HepG2 (cell line): Measurements from ENCODE around the gene AFF1. TPM values are rescaled to one million over a fixed set of nuclear protein-coding genes. Genes with fewer than 3 reads are reported as not detected.

ENCODE experiments used
- IRF2 ChIP-seq: IDR thresholded peaks from 2 replicates; pipeline ENCODE4 v1.6.1; 2018; ENCODE audit warnings: missing genetic modification reagents, missing compliant biosample characterization
- REPIN1 ChIP-seq: sonication (generic); formaldehyde crosslinking; IDR thresholded peaks from 2 replicates; pipeline ENCODE4 v1.8.0; 2022; ENCODE audit warnings: missing genetic modification reagents, low read depth, mild to moderate bottlenecking, borderline replicate concordance
- ZNF670 ChIP-seq: sonication (generic); formaldehyde crosslinking; IDR thresholded peaks from 2 replicates; pipeline ENCODE4 v1.8.0; 2022; ENCODE audit warnings: mild to moderate bottlenecking, missing genetic modification reagents, borderline replicate concordance
- polyA plus RNA-seq, 8 experiments: library from polyadenylated mRNA; depleted of rRNA in 3 of 8; stranded (reverse) in 7 of 8; unstranded in 1 of 8; fragments of >200 nt; fragmentation: Illumina TruSeq in 4 of 8; extraction: Trizol in 4 of 8; gene quantifications; 2 replicates each; pipeline versions ENCODE4 v1.2.1 to v1.2.3, GENCODE V29; 2011 to 2016; ENCODE audit warnings: low read depth in 4 of 8, missing spikeins in 1 of 8, mixed read lengths in 1 of 8; ENCODE audit not compliant: insufficient read depth in 1 of 8
- total RNA-seq, 5 experiments: library from RNA; depleted of rRNA; stranded (reverse); fragments of >200 nt; fragmentation: Illumina TruSeq; extraction: Trizol; gene quantifications; 2 replicates each; pipeline ENCODE4 v1.2.3, GENCODE V29; 2016; ENCODE audit warnings: low read depth in 1 of 5
- TF ChIP-seq, protein P1 (sequence below): sonication (generic); formaldehyde crosslinking; IDR thresholded peaks from 2 replicates; pipeline ENCODE4 v1.5.0; 2020; ENCODE audit warnings: missing genetic modification reagents, mild to moderate bottlenecking, borderline replicate concordance
- TF ChIP-seq, protein P2 (sequence below): sonication (generic); formaldehyde crosslinking; IDR thresholded peaks from 2 replicates; pipeline ENCODE4 v1.9.0; 2021; ENCODE audit warnings: missing genetic modification reagents, mild to moderate bottlenecking, borderline replicate concordance
- TF ChIP-seq, protein P3 (sequence below): sonication (generic); formaldehyde crosslinking; IDR thresholded peaks from 2 replicates; pipeline ENCODE4 v1.8.0; 2022; ENCODE audit warnings: mild to moderate bottlenecking, missing genetic modification reagents
- TF ChIP-seq, protein P4 (sequence below): IDR thresholded peaks from 2 replicates; pipeline ENCODE4 v1.6.1; 2016; ENCODE audit warnings: missing compliant biosample characterization, missing genetic modification reagents, borderline replicate concordance
- TF ChIP-seq, protein P5 (sequence below): sonication (generic); formaldehyde crosslinking; IDR thresholded peaks from 2 replicates; pipeline ENCODE4 v1.5.0; 2020; ENCODE audit warnings: missing genetic modification reagents
- TF ChIP-seq, protein P6 (sequence below): sonication (generic); formaldehyde crosslinking; IDR thresholded peaks from 2 replicates; pipeline ENCODE4 v1.5.0; 2020; ENCODE audit warnings: missing genetic modification reagents, mild to moderate bottlenecking, borderline replicate concordance
- TF ChIP-seq, protein P7 (sequence below): sonication (generic); formaldehyde crosslinking; IDR thresholded peaks from 2 replicates; pipeline ENCODE4 v1.4.0; 2020; ENCODE audit warnings: mild to moderate bottlenecking, missing genetic modification reagents, borderline replicate concordance

The AFF1 gene
- total and polyA plus RNA-seq, 2 of the 13 experiments (the other 11 are each of a cell fraction or from before 2014, with no cell fraction given), result 15.5 to 15.9 TPM

DNA sequence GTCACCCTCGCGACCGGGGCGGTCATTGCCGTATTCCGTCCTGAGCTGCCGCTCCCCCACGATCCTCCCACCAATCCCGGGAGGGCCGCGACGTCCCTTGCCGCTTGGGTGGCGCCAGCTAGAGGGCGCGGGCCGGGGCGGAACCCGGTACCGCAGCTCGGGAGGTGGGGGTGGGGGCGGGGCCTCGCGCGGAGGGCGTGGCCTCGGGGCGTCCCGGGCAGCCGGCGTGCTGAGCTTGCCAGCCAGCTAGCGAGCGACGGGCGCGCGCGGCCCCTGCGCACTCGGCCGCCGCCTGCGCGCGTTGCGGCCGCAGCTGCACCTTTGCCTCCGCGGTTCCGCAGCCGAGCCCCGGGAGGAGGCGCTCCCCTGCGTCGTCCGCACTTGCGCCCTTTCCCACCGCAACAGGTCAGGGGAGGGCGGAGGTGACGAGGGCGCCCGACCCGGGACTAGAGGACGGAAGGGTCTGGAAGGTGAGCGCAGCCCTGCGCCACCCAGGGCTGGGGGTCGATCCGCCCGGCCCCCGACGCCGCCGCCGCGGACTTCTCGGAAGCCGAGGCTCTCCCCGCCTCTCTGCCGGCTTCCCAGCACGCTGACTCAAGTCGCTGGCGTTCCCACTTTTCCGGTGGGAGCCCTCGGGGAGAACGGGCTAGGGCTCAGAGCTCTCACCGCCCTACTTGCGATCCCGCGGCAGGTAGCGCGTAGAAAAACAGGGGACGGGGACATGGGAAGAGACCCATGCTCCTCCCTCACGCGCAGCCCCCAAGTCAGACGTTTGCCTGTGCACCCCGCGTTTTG is at the start of gene AFF1 (continued):
- TF ChIP-seq, protein P1, sequence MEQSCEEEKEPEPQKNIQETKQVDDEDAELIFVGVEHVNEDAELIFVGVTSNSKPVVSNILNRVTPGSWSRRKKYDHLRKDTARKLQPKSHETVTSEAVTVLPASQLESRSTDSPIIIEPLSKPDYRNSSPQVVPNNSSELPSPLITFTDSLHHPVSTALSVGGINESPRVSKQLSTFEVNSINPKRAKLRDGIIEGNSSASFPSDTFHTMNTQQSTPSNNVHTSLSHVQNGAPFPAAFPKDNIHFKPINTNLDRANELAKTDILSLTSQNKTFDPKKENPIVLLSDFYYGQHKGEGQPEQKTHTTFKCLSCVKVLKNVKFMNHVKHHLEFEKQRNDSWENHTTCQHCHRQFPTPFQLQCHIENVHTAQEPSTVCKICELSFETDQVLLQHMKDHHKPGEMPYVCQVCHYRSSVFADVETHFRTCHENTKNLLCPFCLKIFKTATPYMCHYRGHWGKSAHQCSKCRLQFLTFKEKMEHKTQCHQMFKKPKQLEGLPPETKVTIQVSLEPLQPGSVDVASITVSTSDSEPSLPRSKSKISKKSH, result peak; percentile 55; the same call in 1 of the 2 replicates
- TF ChIP-seq, protein P2, sequence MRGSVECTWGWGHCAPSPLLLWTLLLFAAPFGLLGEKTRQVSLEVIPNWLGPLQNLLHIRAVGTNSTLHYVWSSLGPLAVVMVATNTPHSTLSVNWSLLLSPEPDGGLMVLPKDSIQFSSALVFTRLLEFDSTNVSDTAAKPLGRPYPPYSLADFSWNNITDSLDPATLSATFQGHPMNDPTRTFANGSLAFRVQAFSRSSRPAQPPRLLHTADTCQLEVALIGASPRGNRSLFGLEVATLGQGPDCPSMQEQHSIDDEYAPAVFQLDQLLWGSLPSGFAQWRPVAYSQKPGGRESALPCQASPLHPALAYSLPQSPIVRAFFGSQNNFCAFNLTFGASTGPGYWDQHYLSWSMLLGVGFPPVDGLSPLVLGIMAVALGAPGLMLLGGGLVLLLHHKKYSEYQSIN (CRISPR knock-in tag), result no peak
- TF ChIP-seq REPIN1 (CRISPR knock-in tag), result peak; percentile 51
- TF ChIP-seq, protein P3, sequence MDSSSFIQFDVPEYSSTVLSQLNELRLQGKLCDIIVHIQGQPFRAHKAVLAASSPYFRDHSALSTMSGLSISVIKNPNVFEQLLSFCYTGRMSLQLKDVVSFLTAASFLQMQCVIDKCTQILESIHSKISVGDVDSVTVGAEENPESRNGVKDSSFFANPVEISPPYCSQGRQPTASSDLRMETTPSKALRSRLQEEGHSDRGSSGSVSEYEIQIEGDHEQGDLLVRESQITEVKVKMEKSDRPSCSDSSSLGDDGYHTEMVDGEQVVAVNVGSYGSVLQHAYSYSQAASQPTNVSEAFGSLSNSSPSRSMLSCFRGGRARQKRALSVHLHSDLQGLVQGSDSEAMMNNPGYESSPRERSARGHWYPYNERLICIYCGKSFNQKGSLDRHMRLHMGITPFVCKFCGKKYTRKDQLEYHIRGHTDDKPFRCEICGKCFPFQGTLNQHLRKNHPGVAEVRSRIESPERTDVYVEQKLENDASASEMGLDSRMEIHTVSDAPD (CRISPR knock-in tag), result no peak
- TF ChIP-seq, protein P4, sequence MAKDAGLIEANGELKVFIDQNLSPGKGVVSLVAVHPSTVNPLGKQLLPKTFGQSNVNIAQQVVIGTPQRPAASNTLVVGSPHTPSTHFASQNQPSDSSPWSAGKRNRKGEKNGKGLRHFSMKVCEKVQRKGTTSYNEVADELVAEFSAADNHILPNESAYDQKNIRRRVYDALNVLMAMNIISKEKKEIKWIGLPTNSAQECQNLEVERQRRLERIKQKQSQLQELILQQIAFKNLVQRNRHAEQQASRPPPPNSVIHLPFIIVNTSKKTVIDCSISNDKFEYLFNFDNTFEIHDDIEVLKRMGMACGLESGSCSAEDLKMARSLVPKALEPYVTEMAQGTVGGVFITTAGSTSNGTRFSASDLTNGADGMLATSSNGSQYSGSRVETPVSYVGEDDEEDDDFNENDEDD, result peak; percentile 73; the same call in 1 of the 2 replicates
- TF ChIP-seq ZNF670, result peak; percentile 92; the same call in 1 of the 2 replicates
- TF ChIP-seq, protein P5, sequence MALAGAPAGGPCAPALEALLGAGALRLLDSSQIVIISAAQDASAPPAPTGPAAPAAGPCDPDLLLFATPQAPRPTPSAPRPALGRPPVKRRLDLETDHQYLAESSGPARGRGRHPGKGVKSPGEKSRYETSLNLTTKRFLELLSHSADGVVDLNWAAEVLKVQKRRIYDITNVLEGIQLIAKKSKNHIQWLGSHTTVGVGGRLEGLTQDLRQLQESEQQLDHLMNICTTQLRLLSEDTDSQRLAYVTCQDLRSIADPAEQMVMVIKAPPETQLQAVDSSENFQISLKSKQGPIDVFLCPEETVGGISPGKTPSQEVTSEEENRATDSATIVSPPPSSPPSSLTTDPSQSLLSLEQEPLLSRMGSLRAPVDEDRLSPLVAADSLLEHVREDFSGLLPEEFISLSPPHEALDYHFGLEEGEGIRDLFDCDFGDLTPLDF (CRISPR knock-in tag), result no peak
- TF ChIP-seq, protein P6, sequence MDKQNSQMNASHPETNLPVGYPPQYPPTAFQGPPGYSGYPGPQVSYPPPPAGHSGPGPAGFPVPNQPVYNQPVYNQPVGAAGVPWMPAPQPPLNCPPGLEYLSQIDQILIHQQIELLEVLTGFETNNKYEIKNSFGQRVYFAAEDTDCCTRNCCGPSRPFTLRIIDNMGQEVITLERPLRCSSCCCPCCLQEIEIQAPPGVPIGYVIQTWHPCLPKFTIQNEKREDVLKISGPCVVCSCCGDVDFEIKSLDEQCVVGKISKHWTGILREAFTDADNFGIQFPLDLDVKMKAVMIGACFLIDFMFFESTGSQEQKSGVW, result no peak
- peak; percentile 78; the same call in 1 of the 2 replicates for TF ChIP-seq IRF2 (CRISPR knock-in tag)
- TF ChIP-seq, protein P7, sequence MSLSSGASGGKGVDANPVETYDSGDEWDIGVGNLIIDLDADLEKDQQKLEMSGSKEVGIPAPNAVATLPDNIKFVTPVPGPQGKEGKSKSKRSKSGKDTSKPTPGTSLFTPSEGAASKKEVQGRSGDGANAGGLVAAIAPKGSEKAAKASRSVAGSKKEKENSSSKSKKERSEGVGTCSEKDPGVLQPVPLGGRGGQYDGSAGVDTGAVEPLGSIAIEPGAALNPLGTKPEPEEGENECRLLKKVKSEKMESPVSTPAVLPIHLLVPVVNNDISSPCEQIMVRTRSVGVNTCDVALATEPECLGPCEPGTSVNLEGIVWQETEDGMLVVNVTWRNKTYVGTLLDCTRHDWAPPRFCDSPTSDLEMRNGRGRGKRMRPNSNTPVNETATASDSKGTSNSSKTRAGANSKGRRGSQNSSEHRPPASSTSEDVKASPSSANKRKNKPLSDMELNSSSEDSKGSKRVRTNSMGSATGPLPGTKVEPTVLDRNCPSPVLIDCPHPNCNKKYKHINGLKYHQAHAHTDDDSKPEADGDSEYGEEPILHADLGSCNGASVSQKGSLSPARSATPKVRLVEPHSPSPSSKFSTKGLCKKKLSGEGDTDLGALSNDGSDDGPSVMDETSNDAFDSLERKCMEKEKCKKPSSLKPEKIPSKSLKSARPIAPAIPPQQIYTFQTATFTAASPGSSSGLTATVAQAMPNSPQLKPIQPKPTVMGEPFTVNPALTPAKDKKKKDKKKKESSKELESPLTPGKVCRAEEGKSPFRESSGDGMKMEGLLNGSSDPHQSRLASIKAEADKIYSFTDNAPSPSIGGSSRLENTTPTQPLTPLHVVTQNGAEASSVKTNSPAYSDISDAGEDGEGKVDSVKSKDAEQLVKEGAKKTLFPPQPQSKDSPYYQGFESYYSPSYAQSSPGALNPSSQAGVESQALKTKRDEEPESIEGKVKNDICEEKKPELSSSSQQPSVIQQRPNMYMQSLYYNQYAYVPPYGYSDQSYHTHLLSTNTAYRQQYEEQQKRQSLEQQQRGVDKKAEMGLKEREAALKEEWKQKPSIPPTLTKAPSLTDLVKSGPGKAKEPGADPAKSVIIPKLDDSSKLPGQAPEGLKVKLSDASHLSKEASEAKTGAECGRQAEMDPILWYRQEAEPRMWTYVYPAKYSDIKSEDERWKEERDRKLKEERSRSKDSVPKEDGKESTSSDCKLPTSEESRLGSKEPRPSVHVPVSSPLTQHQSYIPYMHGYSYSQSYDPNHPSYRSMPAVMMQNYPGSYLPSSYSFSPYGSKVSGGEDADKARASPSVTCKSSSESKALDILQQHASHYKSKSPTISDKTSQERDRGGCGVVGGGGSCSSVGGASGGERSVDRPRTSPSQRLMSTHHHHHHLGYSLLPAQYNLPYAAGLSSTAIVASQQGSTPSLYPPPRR (CRISPR knock-in tag), result peak; percentile 69
